ENCODE results near the gene ACTN2. TPM values are rescaled to one million over a fixed set of nuclear protein-coding genes. Genes with fewer than 3 reads are reported as not detected.

The ACTN2 gene
- total RNA-seq, 1 donor from 2014 or later, result not detected

GRCh38 chr1:236734141-236734765 lies 48.0 kb downstream of the ACTN2 start:
- DNase-seq (no peak), ATAC-seq (ENCODE audit: low read depth) (no peak)
- Mint-ChIP-seq H3K4me3 (no peak overlapping the region), H3K27ac (no peak overlapping the region), H3K9me3 (no peaks in the 10 kb centered on the region), H3K4me1 (peaks cover 5% of the 10 kb centered on the region), H3K27me3 (peaks cover 3% of the 10 kb centered on the region), H3K36me3 (ENCODE audit: low read depth) (no peaks in the 10 kb centered on the region)
- ChIA-PET POLR2A (no interaction called here), CTCF (no interaction called here)
- no peak for TF ChIP-seq CTCF (IDR thresholded peaks at IDR 0.05)
- intact Hi-C loops (cut with micrococcal nuclease), result no loop called here

GRCh38 chr1:236736761-236737160 lies 50.5 kb downstream of the ACTN2 start:
- no peaks in the 10 kb centered on the region for H3K9me3 Mint-ChIP-seq
- H3K27ac Mint-ChIP-seq, result no peak overlapping the region
- ChIA-PET CTCF (interaction anchor here (1.3 kb wide), 1 partner anchor 23 kb away, joined by 4 read pairs; no protein-coding TSS in a partner anchor), POLR2A (no interaction called here)
- intact Hi-C loops (cut with micrococcal nuclease), result no loop called here
- DNase-seq, result no peak
- no peak overlapping the region for H3K4me3 Mint-ChIP-seq
- H3K4me1 Mint-ChIP-seq, result peaks cover 5% of the 10 kb centered on the region
- H3K27me3 Mint-ChIP-seq, result peaks cover 4% of the 10 kb centered on the region
- TF ChIP-seq CTCF (IDR thresholded peaks at IDR 0.05), result no peak
- H3K36me3 Mint-ChIP-seq (ENCODE audit: low read depth), result no peaks in the 10 kb centered on the region
- ATAC-seq (ENCODE audit: low read depth), result no peak

- no peak for TF ChIP-seq CTCF (IDR thresholded peaks at IDR 0.05)
- no peak overlapping the region for H3K27ac Mint-ChIP-seq
- intact Hi-C loops (cut with micrococcal nuclease), result no loop called here
- ATAC-seq (ENCODE audit: low read depth) (no peak), DNase-seq (no peak)
- H3K4me3 Mint-ChIP-seq, result no peak overlapping the region
- no peaks in the 10 kb centered on the region for H3K4me1 Mint-ChIP-seq
- H3K9me3 Mint-ChIP-seq, result no peaks in the 10 kb centered on the region
- no peaks in the 10 kb centered on the region for H3K36me3 Mint-ChIP-seq (ENCODE audit: low read depth)
- peaks cover 1% of the 10 kb centered on the region for H3K27me3 Mint-ChIP-seq
- CTCF ChIA-PET, result no interaction called here
- POLR2A ChIA-PET, result no interaction called here
These were observed 55.5 kb downstream of the ACTN2 start for GRCh38 chr1:236741753-236742152.

- Mint-ChIP-seq H3K9me3 (no peaks in the 10 kb centered on the region), H3K27me3 (peaks cover 1% of the 10 kb centered on the region), H3K27ac (no peak overlapping the region), H3K36me3 (ENCODE audit: low read depth) (no peaks in the 10 kb centered on the region), H3K4me1 (no peaks in the 10 kb centered on the region), H3K4me3 (no peak overlapping the region)
- ATAC-seq (ENCODE audit: low read depth) (no peak), DNase-seq (no peak)
- intact Hi-C loops (cut with micrococcal nuclease), result no loop called here
- ChIA-PET POLR2A (no interaction called here), CTCF (no interaction called here)
- TF ChIP-seq CTCF (IDR thresholded peaks at IDR 0.05), result no peak
These were observed 56.3 kb downstream of the ACTN2 start for GRCh38 chr1:236742421-236743160.

- Mint-ChIP-seq H3K9me3 (no peaks in the 10 kb centered on the region), H3K4me1 (no peaks in the 10 kb centered on the region), H3K27ac (no peak overlapping the region), H3K4me3 (no peak overlapping the region), H3K36me3 (ENCODE audit: low read depth) (no peaks in the 10 kb centered on the region), H3K27me3 (peaks cover 1% of the 10 kb centered on the region)
- ChIA-PET CTCF (no interaction called here), POLR2A (no interaction called here)
- intact Hi-C loops (cut with micrococcal nuclease), result no loop called here
- DNase-seq, result no peak
- no peak for ATAC-seq (ENCODE audit: low read depth)
- no peak for TF ChIP-seq CTCF (IDR thresholded peaks at IDR 0.05)
These were observed 58.2 kb downstream of the ACTN2 start for GRCh38 chr1:236744533-236744932.

All from activated B cell treated with CpG ODN at 0.5 μM for 24 hours (primary cell).